Gastroesophageal sphincter (tissue), 4 donors: ENCODE results near the gene PTBP1. TPM values are rescaled to one million over a fixed set of nuclear protein-coding genes. Genes with fewer than 3 reads are reported as not detected.

ENCODE experiments used
- ATAC-seq: fragments of 150-250 bp; one replicate; pipeline ENCODE4 v1.9.1; 2016; ENCODE audit warnings: mild to moderate bottlenecking, moderate library complexity
- H3K27ac ChIP-seq, 4 donors: fragments of 200-600 bp; sonication (generic) in 3 of 4; 1 replicate in 3 of 4; 2 replicates in 1 of 4; pipeline ENCODE4 v1.5.1; 2016 to 2019
- H3K27me3 ChIP-seq: fragments of 200-600 bp; sonication (generic); one replicate; pipeline ENCODE4 v1.5.1; 2019
- H3K36me3 ChIP-seq, 2 donors: fragments of 200-600 bp; sonication (generic); one replicate each; pipeline ENCODE4 v1.5.1; 2019; ENCODE audit warnings: control low read depth in 1 of 2
- H3K4me1 ChIP-seq, 3 donors: fragments of 200-600 bp; sonication (generic); 1 replicate in 2 of 3; 2 replicates in 1 of 3; pipeline ENCODE4 v1.5.1; 2016 to 2019; ENCODE audit warnings: control low read depth in 2 of 3
- H3K4me3 ChIP-seq, 2 donors: fragments of 200-600 bp; sonication (generic); one replicate each; pipeline ENCODE4 v1.5.1; 2019; ENCODE audit warnings: mild to moderate bottlenecking in 1 of 2, moderate library complexity in 1 of 2
- H3K9me3 ChIP-seq, 3 donors: fragments of 200-600 bp; sonication (generic); one replicate each; pipeline ENCODE4 v1.5.1; 2017 to 2019; ENCODE audit warnings: control low read depth in 2 of 3
- CTCF ChIP-seq, 4 experiments: fragments of 200-600 bp in 2 of 4; fragments of 450-650 bp in 2 of 4; sonication (generic) in 1 of 4; IDR thresholded peaks; one replicate each; pipeline ENCODE4 v1.5.1; 2017 to 2019; ENCODE audit warnings: antibody characterized with exemption in 4 of 4, mild to moderate bottlenecking in 2 of 4, moderate library complexity in 2 of 4
- EP300 ChIP-seq: sonication (generic); formaldehyde crosslinking; IDR thresholded peaks from one replicate; pipeline ENCODE4 v1.6.1; 2017; ENCODE audit warnings: antibody characterized with exemption, mild to moderate bottlenecking
- POLR2A ChIP-seq, 2 donors: fragments of 450-650 bp; IDR thresholded peaks; one replicate each; pipeline ENCODE4 v1.6.1; 2017; ENCODE audit warnings: antibody characterized with exemption in 2 of 2, mild to moderate bottlenecking in 2 of 2, moderate library complexity in 1 of 2
- POLR2AphosphoS5 ChIP-seq: sonication (generic); formaldehyde crosslinking; IDR thresholded peaks from one replicate; pipeline ENCODE4 v1.6.1; 2017; ENCODE audit warnings: antibody characterized with exemption
- WGBS, 2 donors: methylation state at CpG; one replicate each; pipeline ENCODE4 v1.1.5; 2018; ENCODE audit warnings: low coverage in 1 of 2; 5-methylcytosine and 5-hydroxymethylcytosine counted together
- total RNA-seq, 4 donors: library from RNA; depleted of rRNA; stranded (reverse); fragments of >200 nt; gene quantifications; one replicate each; pipeline ENCODE4 v1.1.0, GENCODE V29; 2016

Gene PTBP1
- total RNA-seq, 4 donors from 2014 or later: 68.6 to 95.6 (median 79.3) TPM

GRCh38 chr19:810077-810855 lies 13.0 kb downstream of the PTBP1 start:
- H3K27ac ChIP-seq: no peak overlapping the region
- 82 to 83% methylated on average over 8 to 10 of the region's 30 CpGs for WGBS, 2 donors
- no peak for ATAC-seq

DNA sequence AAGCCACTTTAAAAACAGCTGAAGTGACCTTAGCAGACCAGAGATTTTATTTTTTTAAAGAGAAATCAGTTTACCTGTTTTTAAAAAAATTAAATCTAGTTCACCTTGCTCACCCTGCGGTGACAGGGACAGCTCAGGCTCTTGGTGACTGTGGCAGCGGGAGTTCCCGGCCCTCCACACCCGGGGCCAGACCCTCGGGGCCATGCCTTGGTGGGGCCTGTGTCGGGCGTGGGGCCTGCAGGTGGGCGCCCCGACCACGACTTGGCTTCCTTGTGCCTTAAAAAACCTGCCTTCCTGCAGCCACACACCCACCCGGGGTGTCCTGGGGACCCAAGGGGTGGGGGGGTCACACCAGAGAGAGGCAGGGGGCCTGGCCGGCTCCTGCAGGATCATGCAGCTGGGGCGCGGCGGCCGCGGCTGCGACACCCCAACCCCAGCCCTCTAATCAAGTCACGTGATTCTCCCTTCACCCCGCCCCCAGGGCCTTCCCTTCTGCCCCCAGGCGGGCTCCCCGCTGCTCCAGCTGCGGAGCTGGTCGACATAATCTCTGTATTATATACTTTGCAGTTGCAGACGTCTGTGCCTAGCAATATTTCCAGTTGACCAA lies 13.7 kb downstream of the PTBP1 start:
- H3K4me3 ChIP-seq: no peak overlapping the region
- H3K27me3 ChIP-seq: no peaks in the 10 kb centered on the region
- no peaks in the 10 kb centered on the region for H3K9me3 ChIP-seq
- peaks cover 0 to 11% (median 0%) of the 10 kb centered on the region in 3 donors for H3K4me1 ChIP-seq
- TF ChIP-seq EP300 (no peak), CTCF (IDR thresholded peaks at IDR 0.05) (no peak), POLR2A (IDR thresholded peaks at IDR 0.05) (no peak), POLR2AphosphoS5 (no peak)
- 72% methylated on average over 16 of the region's 25 CpGs; no CpG with 5 or more reads in 1 of the 2 donors for WGBS, 2 donors
- no peak overlapping the region for H3K27ac ChIP-seq
- no peak for ATAC-seq
- peaks cover 4 to 77% of the 10 kb centered on the region in 2 donors for H3K36me3 ChIP-seq

More at GRCh38 chr19:810077-810855, 13.0 kb downstream of the PTBP1 start:
- Histone ChIP-seq H3K4me3 (no peak overlapping the region), H3K36me3 (peaks cover 4 to 84% of the 10 kb centered on the region in 2 donors), H3K4me1 (peaks cover 0 to 17% (median 0%) of the 10 kb centered on the region in 3 donors), H3K9me3 (no peaks in the 10 kb centered on the region), H3K27me3 (no peaks in the 10 kb centered on the region)
- TF ChIP-seq EP300: no peak
- TF ChIP-seq POLR2AphosphoS5: no peak
- TF ChIP-seq CTCF (IDR thresholded peaks at IDR 0.05): no peak
- no peak for TF ChIP-seq POLR2A (IDR thresholded peaks at IDR 0.05)

DNA sequence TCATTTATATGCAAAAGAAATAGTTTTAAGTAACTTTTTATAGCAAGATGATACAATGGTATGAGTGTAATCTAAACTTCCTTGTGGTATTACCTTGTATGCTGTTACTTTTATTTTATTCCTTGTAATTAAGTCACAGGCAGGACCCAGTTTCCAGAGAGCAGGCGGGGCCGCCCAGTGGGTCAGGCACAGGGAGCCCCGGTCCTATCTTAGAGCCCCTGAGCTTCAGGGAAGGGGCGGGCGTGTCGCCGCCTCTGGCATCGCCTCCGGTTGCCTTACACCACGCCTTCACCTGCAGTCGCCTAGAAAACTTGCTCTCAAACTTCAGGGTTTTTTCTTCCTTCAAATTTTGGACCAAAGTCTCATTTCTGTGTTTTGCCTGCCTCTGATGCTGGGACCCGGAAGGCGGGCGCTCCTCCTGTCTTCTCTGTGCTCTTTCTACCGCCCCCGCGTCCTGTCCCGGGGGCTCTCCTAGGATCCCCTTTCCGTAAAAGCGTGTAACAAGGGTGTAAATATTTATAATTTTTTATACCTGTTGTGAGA lies 14.3 kb downstream of the PTBP1 start:
- ATAC-seq: no peak
- 80 to 89% methylated on average over 1 to 14 of the region's 20 CpGs for WGBS, 2 donors
- Histone ChIP-seq H3K27ac (no peak overlapping the region), H3K36me3 (peaks cover 4 to 71% of the 10 kb centered on the region in 2 donors), H3K9me3 (no peaks in the 10 kb centered on the region), H3K4me3 (no peak overlapping the region), H3K4me1 (peaks cover 0 to 7% (median 0%) of the 10 kb centered on the region in 3 donors), H3K27me3 (no peaks in the 10 kb centered on the region)
- TF ChIP-seq EP300 (no peak), CTCF (IDR thresholded peaks at IDR 0.05) (no peak), POLR2AphosphoS5 (no peak), POLR2A (IDR thresholded peaks at IDR 0.05) (no peak)

GRCh38 chr19:812049-812746 lies 14.9 kb downstream of the PTBP1 start:
- Histone ChIP-seq H3K27ac (no peak overlapping the region), H3K36me3 (peaks cover 4 to 65% of the 10 kb centered on the region in 2 donors), H3K27me3 (no peaks in the 10 kb centered on the region), H3K4me1 (peaks cover 0 to under 1% (median 0%) of the 10 kb centered on the region in 3 donors), H3K9me3 (no peaks in the 10 kb centered on the region), H3K4me3 (no peak overlapping the region)
- 81 to 83% methylated on average over 2 to 14 of the region's 80 CpGs for WGBS, 2 donors
- TF ChIP-seq POLR2AphosphoS5 (no peak), CTCF (IDR thresholded peaks at IDR 0.05) (no peak), EP300 (no peak), POLR2A (IDR thresholded peaks at IDR 0.05) (no peak)
- no peak for ATAC-seq
